Suprapubic skin (tissue), 3 donors: ENCODE data around the gene MAP2K3.

ENCODE experiments used
- CTCF ChIP-seq, 2 donors: fragments of 200-600 bp in 1 of 2; fragments of 450-650 bp in 1 of 2; sonication (generic) in 1 of 2; IDR thresholded peaks; one replicate each; pipeline ENCODE4 v1.5.1; 2016 to 2019; ENCODE audit warnings: antibody characterized with exemption in 2 of 2, mild to moderate bottlenecking in 1 of 2, moderate library complexity in 1 of 2
- EP300 ChIP-seq: sonication (generic); formaldehyde crosslinking; IDR thresholded peaks from one replicate; pipeline ENCODE4 v1.6.1; 2017; ENCODE audit warnings: antibody characterized with exemption
- POLR2A ChIP-seq, 2 donors: fragments of 450-650 bp; IDR thresholded peaks; one replicate each; pipeline ENCODE4 v1.6.1; 2017; ENCODE audit warnings: antibody characterized with exemption in 2 of 2, mild to moderate bottlenecking in 2 of 2, moderate library complexity in 2 of 2

- TF ChIP-seq CTCF (IDR thresholded peaks at IDR 0.05) (no peak), POLR2A (IDR thresholded peaks at IDR 0.05) (no peak), EP300 (no peak)
Measured at GRCh38 chr17:21286909-21287702, 2.6 kb downstream of the MAP2K3 start.
